Measurements from ENCODE around the gene ST8SIA5.

ST8SIA5 gene

DNA sequence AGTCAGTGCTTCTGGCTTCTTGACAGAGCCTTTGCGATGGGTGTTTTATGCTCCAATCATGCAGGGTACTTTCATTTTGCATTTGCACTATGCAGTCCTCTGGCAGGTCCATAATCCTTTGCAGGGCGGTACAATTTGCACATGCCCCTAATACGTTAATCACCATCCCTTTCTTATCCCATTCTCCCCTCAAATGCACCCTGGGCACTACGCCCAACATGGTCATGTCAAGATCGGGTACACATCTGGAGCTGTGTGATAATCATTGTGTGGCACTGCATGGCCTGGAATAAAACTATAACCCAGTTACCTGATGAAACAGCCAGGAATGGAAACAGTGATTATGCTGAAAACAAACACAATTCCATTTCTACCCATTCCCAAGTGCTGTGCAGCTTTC is 127.5 kb downstream of the ST8SIA5 start:
- Histone ChIP-seq H4K20me1 (ENCODE audit: insufficient read depth) (no peaks in the 10 kb centered on the region), H3K27me3 (ENCODE audit: insufficient read depth, low read depth) (no peaks in the 10 kb centered on the region), H3K4me2 (no peak overlapping the region), H3K4me3 (IDR thresholded peaks at IDR 0.05; ENCODE audit: insufficient read depth, low read depth, low read length) (no peak overlapping the region), H3K79me2 (ENCODE audit: insufficient read depth, low read depth) (no peaks in the 10 kb centered on the region), H3K9ac (no peak overlapping the region), H3K27ac (no peak overlapping the region), H3K36me3 (ENCODE audit: insufficient read depth) (no peaks in the 10 kb centered on the region), H3K4me1 (ENCODE audit: low read depth, poor library complexity, severe bottlenecking) (peaks cover 6% of the 10 kb centered on the region), H2AFZ (ENCODE audit: low read depth) (no peak overlapping the region)
- TF ChIP-seq, protein P1, sequence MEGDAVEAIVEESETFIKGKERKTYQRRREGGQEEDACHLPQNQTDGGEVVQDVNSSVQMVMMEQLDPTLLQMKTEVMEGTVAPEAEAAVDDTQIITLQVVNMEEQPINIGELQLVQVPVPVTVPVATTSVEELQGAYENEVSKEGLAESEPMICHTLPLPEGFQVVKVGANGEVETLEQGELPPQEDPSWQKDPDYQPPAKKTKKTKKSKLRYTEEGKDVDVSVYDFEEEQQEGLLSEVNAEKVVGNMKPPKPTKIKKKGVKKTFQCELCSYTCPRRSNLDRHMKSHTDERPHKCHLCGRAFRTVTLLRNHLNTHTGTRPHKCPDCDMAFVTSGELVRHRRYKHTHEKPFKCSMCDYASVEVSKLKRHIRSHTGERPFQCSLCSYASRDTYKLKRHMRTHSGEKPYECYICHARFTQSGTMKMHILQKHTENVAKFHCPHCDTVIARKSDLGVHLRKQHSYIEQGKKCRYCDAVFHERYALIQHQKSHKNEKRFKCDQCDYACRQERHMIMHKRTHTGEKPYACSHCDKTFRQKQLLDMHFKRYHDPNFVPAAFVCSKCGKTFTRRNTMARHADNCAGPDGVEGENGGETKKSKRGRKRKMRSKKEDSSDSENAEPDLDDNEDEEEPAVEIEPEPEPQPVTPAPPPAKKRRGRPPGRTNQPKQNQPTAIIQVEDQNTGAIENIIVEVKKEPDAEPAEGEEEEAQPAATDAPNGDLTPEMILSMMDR (conservative IDR thresholded peaks at IDR 0.05; ENCODE audit: low read depth, low read length): no peak

DNA sequence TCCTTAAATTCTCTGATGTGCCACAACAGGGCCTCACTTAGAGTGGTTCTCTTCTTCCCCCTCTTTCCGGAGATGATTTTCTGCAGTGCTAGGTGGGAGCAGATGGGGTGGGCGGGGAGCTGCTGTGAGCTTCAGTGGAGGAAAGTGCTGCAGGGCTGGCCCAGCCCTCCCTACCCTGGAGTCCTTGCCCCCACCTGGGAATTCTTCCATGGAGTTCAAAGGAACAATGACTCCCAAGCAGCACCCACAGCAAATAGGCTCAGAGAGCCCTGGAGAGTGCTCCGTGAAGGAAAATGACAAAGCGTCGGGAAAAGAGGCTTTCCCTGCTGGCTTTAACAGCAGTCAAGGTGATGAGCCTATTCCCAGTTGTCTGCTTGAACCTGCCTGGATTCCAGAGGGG is 128.6 kb downstream of the ST8SIA5 start:
- H3K9ac ChIP-seq: no peak overlapping the region
- no peaks in the 10 kb centered on the region for H3K36me3 ChIP-seq (ENCODE audit: insufficient read depth)
- no peak overlapping the region for H3K4me3 ChIP-seq (IDR thresholded peaks at IDR 0.05; ENCODE audit: insufficient read depth, low read depth, low read length)
- TF ChIP-seq, protein P1 (conservative IDR thresholded peaks at IDR 0.05; ENCODE audit: low read depth, low read length): no peak
- H2AFZ ChIP-seq (ENCODE audit: low read depth): no peak overlapping the region
- H4K20me1 ChIP-seq (ENCODE audit: insufficient read depth): no peaks in the 10 kb centered on the region
- no peak overlapping the region for H3K27ac ChIP-seq
- peaks cover 6% of the 10 kb centered on the region for H3K4me1 ChIP-seq (ENCODE audit: low read depth, poor library complexity, severe bottlenecking)
- no peak overlapping the region for H3K4me2 ChIP-seq
- no peaks in the 10 kb centered on the region for H3K27me3 ChIP-seq (ENCODE audit: insufficient read depth, low read depth)
- no peaks in the 10 kb centered on the region for H3K79me2 ChIP-seq (ENCODE audit: insufficient read depth, low read depth)

DNA sequence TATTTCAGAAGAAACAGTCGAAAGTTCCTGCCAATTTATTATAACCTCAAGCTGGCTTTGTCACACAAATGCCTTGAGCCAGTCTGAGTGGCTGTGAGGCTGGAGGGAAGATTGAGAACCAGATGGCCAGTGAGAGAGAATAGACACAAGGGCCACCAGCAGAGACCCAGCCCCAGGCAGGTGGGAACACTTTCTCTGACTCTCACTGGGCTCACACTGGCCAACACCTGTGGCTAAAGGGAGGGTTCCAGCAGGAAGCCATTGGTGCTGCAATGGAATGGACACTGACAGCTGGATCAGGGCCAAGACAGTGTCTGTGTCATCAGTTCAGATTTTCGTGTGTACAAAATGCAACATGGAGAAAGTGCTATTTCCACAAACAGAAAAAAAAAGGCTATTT is 129.7 kb downstream of the ST8SIA5 start:
- Histone ChIP-seq H4K20me1 (ENCODE audit: insufficient read depth) (no peaks in the 10 kb centered on the region), H2AFZ (ENCODE audit: low read depth) (no peak overlapping the region), H3K27me3 (ENCODE audit: insufficient read depth, low read depth) (no peaks in the 10 kb centered on the region), H3K36me3 (ENCODE audit: insufficient read depth) (no peaks in the 10 kb centered on the region), H3K4me2 (no peak overlapping the region), H3K9ac (no peak overlapping the region), H3K27ac (no peak overlapping the region), H3K4me3 (IDR thresholded peaks at IDR 0.05; ENCODE audit: insufficient read depth, low read depth, low read length) (no peak overlapping the region), H3K79me2 (ENCODE audit: insufficient read depth, low read depth) (no peaks in the 10 kb centered on the region), H3K4me1 (ENCODE audit: low read depth, poor library complexity, severe bottlenecking) (peaks cover 6% of the 10 kb centered on the region)
- TF ChIP-seq, protein P1 (conservative IDR thresholded peaks at IDR 0.05; ENCODE audit: low read depth, low read length): no peak

DNA sequence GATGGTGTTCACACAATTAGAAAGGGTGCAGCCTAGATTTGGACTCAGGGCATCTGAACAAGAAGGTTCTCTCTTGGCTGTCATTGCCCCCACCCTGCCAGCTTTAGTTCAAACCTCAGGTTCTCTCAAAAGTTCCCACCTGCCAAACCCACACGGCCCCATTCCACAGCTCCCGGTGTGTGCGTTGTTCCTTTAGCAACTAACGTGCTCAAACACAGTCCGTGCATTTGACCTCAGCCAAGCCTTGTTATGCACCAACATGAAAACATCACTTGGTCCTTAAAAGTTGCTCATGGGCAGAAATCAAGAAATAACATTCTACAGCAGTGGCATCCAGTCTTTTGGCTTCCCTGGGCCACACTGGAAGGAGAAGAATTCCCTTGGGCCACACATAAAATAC is 131.8 kb downstream of the ST8SIA5 start:
- H3K4me3 ChIP-seq (IDR thresholded peaks at IDR 0.05; ENCODE audit: insufficient read depth, low read depth, low read length): no peak overlapping the region
- H3K27me3 ChIP-seq (ENCODE audit: insufficient read depth, low read depth): no peaks in the 10 kb centered on the region
- H4K20me1 ChIP-seq (ENCODE audit: insufficient read depth): no peaks in the 10 kb centered on the region
- no peak overlapping the region for H2AFZ ChIP-seq (ENCODE audit: low read depth)
- H3K27ac ChIP-seq: no peak overlapping the region
- H3K36me3 ChIP-seq (ENCODE audit: insufficient read depth): no peaks in the 10 kb centered on the region
- peaks cover 3% of the 10 kb centered on the region for H3K4me1 ChIP-seq (ENCODE audit: low read depth, poor library complexity, severe bottlenecking)
- H3K79me2 ChIP-seq (ENCODE audit: insufficient read depth, low read depth): no peaks in the 10 kb centered on the region
- no peak overlapping the region for H3K4me2 ChIP-seq
- TF ChIP-seq, protein P1 (conservative IDR thresholded peaks at IDR 0.05; ENCODE audit: low read depth, low read length): no peak
- no peak overlapping the region for H3K9ac ChIP-seq

Data from KMS-11 (cell line).